Fibroblast of the aortic adventitia (primary cell): ENCODE results near the gene LAMA4. TPM values are rescaled to one million over a fixed set of nuclear protein-coding genes. Genes with fewer than 3 reads are reported as not detected.
A peak's percentile ranks its signal among the peaks of the same experiment; 100 is the strongest.

Experiments used
- DNase-seq: peaks from one replicate; pipeline ENCODE4 v3.0.0-alpha.2; 2010; ENCODE audit warnings: low read depth
- H3K4me3 ChIP-seq: 2 replicates; pipeline ENCODE4 v1.5.1; 2011; ENCODE audit warnings: low read depth, mild to moderate bottlenecking, control low read depth, low read length, moderate library complexity
- total RNA-seq: library from RNA; depleted of rRNA; stranded (reverse); fragments of >200 nt; gene quantifications from 2 replicates; pipeline ENCODE4 v1.2.3, GENCODE V29; 2012; ENCODE audit warnings: low replicate concordance
- TF ChIP-seq, protein P1 (sequence below): IDR thresholded peaks from 2 replicates; pipeline ENCODE4 v1.5.1; 2011; ENCODE audit warnings: mild to moderate bottlenecking, low read length, control low read depth, inconsistent platforms; ENCODE audit not compliant: insufficient read depth

The LAMA4 gene
- total RNA-seq, 1 donor: 306 TPM

DNA sequence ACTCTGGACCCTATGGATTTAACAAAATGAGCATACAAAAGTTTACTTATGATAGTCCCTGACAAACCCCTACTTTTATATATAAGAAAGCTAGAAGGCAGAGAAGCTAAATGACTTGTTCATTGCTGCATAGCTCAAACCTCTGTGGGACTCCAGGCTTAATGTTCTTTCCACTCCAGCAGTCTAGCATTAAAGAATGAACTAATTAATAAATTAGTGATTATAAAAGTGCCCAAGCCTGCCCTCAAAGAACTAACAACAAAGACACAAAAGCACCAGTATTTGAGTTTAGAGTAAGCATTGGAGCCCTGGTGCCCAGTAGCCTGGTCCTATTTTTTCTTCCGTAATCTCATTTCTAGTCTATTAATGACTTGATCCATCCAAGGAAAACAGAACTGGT, 59.9 kb downstream of the LAMA4 start:
- TF ChIP-seq, protein P1, sequence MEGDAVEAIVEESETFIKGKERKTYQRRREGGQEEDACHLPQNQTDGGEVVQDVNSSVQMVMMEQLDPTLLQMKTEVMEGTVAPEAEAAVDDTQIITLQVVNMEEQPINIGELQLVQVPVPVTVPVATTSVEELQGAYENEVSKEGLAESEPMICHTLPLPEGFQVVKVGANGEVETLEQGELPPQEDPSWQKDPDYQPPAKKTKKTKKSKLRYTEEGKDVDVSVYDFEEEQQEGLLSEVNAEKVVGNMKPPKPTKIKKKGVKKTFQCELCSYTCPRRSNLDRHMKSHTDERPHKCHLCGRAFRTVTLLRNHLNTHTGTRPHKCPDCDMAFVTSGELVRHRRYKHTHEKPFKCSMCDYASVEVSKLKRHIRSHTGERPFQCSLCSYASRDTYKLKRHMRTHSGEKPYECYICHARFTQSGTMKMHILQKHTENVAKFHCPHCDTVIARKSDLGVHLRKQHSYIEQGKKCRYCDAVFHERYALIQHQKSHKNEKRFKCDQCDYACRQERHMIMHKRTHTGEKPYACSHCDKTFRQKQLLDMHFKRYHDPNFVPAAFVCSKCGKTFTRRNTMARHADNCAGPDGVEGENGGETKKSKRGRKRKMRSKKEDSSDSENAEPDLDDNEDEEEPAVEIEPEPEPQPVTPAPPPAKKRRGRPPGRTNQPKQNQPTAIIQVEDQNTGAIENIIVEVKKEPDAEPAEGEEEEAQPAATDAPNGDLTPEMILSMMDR: no peak

DNA sequence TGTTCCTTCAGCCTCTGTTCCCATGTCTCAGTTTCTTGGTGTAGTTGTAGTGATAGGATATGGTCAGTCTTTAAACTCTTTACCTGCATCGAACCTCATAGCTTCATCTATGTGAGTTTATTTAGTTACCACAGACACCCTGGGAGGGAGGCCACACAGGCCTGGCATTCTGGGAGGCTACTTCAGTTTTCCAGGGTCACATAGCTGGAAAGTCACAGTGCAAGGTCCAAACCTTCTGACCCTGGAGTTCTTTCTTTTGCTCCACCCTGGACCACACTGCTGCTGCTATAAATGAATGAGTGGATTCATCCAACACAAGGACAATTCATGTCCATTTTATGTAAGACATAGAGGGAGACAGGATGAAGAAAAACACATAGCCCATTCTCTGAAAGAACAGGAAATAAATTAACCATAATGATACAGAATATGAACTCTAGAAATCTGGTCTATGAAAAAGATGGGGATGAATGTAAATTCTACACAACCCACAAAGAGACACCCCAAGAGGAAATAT, 60.8 kb downstream of the LAMA4 start:
- TF ChIP-seq, protein P1: no peak
- no peak for DNase-seq
- H3K4me3 ChIP-seq: no peak overlapping the region

More for the DNA sequence above, 59.9 kb downstream of the LAMA4 start:
- no peak overlapping the region for H3K4me3 ChIP-seq
- DNase-seq: no peak

DNA sequence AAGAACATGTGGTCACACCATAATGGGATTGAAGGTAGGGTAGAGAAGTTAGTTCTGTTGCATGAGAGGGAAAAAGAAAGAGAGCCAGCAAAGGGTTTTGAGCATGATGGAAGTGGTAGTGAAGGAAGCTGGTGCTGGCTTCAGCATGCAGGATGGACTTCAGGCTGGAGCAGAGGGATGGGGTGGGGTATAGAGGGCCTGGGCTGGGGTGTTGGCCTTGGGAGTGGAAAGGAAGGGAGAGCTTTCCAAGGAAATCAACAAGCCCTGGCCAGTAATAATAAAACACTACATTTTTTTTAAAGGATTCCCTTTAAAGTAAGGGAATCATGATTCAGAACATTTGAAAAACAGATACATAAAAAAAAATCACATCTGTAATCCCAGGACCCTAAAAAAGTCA, 61.2 kb downstream of the LAMA4 start:
- H3K4me3 ChIP-seq: no peak overlapping the region
- peak; percentile 50 for DNase-seq
- TF ChIP-seq, protein P1: no peak

DNA sequence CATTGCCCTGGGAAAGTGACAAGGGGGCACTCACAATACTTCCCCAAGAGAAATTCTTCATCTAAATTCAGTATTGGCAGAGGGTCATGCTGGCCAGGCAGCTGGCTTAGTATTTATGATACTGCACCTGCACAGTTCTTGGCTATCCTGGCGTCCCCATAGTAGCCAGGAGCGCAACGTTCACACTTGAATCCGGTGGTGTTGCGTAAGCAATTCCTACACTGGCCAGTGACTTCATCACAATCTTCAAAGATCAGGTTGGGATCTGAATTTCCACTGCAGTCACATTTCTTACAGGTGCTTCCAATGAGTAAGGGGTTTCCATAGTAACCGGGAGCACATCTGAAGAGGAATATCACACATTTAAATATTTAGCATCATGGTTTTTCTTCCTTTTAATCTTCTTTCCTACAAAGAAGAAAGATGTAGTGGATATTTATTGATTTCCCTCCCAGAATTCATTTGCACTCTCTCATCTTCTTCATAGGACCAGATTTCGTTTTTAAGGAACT, 62.8 kb downstream of the LAMA4 start:
- no peak for DNase-seq
- TF ChIP-seq, protein P1: no peak
- no peak overlapping the region for H3K4me3 ChIP-seq

DNA sequence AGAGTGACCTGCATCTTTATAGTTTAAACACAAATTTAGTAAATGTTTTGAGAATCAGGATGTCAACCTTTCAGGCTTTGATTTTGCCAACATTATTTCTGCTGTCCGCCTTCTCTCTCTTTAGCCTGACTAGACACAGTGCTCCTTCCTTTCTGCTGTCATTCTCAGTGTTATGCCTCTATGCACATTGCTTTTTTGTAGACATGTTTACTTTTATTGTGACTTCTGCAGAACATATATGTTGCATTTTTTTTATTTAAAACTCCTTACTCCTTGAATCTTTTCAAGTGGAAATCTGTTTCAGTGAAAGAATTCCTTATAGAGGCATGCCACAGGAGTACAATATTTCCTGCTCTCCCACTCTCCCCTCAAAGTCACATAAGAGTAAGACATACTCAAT, 64.2 kb downstream of the LAMA4 start:
- no peak overlapping the region for H3K4me3 ChIP-seq
- no peak for DNase-seq

DNA sequence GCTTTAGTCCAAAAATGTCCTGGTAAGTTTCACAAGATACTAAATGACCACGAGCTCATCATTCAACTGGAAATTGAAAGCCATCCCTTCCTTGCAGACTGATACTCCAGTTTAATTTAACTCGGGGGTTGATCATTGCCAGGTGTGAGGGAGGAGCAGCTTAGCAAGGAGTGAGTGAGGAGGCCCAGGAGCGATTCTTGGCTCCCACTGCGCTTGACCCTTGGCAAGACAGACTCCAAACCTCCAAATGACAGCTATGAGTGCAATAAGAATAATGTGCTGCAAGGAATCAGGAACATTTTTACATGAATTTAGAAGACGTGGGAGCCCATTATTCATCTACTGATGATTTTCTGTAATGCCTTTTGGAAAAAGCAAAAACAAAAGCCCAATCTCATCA, 64.9 kb downstream of the LAMA4 start:
- DNase-seq: peak; percentile 75
- TF ChIP-seq, protein P1: no peak
- no peak overlapping the region for H3K4me3 ChIP-seq

More for the DNA sequence above, 64.2 kb downstream of the LAMA4 start:
- TF ChIP-seq, protein P1: no peak

DNA sequence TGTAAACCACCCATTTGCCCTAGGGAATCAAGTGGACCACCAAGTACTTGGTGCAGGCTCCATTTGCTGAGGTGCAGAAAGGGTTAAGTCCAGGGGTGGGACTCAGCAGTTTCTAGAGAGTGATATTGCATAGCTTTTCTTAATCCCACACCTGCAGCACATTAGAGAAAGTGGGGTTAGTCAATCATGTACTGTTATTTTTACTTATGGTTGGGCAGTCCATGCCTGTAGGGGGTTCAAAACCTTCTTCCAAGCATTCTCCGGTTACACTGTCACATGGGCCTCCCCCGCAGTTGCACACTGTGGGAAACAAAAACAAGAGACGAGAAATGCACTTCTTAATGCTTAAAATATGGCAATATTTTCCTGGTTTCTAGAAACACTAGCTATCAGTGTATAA, 65.5 kb downstream of the LAMA4 start:
- TF ChIP-seq, protein P1: no peak
- H3K4me3 ChIP-seq: no peak overlapping the region
- peak; percentile 56 for DNase-seq
